GM12892 (cell line): ENCODE measurements around the gene SARS1.

Source experiments
- DNase-seq: peaks from one replicate; pipeline ENCODE4 v3.0.0; 2011; ENCODE audit not compliant: insufficient read length
- FAIRE-seq: peaks from 2 replicates; lab custom pipeline; 2011; peaks lifted over from hg19 to GRCh38; lab: Jason Lieb, UNC
- POLR2A ChIP-seq: IDR thresholded peaks from 2 replicates; pipeline ENCODE4 v1.6.1; 2011; ENCODE audit warnings: low read depth, low read length, control low read depth
- POLR2AphosphoS5 ChIP-seq: IDR thresholded peaks from 2 replicates; pipeline ENCODE4 v1.6.1; 2011; ENCODE audit warnings: low read depth, low read length, control low read depth
- TAF1 ChIP-seq: IDR thresholded peaks from 2 replicates; pipeline ENCODE4 v1.6.1; 2011; ENCODE audit warnings: low read depth, mild to moderate bottlenecking, control low read depth, low read length, borderline replicate concordance

The SARS1 gene

DNA sequence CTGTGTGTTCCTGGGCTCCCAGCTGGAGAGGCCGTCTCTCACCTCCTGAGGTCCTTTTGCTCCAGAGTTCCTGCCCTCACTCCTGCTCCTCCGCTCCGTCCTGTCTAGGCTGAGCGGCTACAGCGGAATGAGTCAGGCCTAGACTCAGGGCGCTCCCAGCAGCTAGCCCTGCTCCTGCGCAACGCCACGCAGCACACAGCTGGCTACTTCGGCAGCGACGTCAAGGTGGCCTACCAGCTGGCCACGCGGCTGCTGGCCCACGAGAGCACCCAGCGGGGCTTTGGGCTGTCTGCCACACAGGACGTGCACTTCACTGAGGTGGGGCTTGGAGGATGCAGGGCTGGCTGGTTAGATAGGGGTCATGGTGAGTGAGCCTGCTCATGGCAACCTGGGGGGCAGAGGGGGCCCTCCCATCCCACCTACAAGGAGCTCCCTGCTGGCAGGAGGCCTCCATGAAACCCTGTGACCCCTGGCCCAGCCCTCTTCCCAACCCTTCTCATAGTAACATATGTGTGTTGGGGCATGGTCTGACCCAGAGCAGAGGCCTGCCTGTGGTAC lies 54.1 kb downstream of the SARS1 start:
- no peak for TF ChIP-seq POLR2AphosphoS5
- TF ChIP-seq POLR2A: no peak
- DNase-seq: no peak
- FAIRE-seq: no peak

DNA sequence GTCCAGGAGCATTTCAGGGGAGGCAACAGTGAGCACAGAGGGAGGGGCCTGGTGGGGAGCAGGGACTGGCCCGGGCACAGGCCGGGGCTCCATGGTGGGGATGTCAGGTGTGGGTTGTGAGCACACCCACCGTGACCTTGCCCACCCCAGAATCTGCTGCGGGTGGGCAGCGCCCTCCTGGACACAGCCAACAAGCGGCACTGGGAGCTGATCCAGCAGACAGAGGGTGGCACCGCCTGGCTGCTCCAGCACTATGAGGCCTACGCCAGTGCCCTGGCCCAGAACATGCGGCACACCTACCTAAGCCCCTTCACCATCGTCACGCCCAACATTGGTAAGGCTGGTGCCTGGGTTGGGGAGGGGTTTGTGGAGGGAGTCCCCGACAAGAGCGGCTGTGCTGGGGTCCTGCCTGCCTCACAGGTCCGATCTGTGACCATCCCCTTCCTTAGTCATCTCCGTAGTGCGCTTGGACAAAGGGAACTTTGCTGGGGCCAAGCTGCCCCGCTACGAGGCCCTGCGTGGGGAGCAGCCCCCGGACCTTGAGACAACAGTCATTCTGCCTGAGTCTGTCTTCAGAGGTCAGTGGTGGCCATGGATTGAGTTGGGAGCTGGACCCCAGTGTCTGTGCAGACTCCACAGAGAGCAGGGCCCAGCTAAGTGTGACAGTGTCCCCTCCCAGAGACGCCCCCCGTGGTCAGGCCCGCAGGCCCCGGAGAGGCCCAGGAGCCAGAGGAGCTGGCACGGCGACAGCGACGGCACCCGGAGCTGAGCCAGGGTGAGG lies 54.9 kb downstream of the SARS1 start:
- TF ChIP-seq POLR2AphosphoS5 (no peak), POLR2A (no peak), TAF1 (no peak)
- no peak for FAIRE-seq
- DNase-seq: no peak

DNA sequence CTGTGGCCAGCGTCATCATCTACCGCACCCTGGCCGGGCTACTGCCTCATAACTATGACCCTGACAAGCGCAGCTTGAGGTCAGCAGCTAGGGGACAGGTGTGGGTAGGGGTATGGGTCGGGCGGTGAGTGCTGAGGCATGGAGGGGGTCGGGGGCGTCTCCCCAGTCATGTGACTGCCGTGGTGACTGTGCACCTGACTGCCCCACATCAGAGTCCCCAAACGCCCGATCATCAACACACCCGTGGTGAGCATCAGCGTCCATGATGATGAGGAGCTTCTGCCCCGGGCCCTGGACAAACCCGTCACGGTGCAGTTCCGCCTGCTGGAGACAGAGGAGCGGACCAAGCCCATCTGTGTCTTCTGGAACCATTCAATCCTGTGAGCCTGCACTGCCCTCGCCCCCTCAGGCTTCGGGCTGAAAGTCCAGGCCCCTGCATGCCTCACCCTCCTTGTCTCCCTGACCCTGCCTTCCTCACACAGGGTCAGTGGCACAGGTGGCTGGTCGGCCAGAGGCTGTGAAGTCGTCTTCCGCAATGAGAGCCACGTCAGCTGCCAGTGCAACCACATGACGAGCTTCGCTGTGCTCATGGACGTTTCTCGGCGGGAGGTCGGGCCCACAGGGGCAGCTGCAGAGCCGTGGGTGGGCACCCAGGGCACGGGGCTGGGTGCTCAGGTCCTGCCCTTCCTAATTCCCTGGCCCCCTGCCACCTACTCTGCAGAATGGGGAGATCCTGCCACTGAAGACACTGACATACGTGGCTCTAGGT lies 55.7 kb downstream of the SARS1 start:
- DNase-seq (no peak), FAIRE-seq (no peak)
- TF ChIP-seq POLR2AphosphoS5 (no peak), TAF1 (no peak), POLR2A (no peak)

DNA sequence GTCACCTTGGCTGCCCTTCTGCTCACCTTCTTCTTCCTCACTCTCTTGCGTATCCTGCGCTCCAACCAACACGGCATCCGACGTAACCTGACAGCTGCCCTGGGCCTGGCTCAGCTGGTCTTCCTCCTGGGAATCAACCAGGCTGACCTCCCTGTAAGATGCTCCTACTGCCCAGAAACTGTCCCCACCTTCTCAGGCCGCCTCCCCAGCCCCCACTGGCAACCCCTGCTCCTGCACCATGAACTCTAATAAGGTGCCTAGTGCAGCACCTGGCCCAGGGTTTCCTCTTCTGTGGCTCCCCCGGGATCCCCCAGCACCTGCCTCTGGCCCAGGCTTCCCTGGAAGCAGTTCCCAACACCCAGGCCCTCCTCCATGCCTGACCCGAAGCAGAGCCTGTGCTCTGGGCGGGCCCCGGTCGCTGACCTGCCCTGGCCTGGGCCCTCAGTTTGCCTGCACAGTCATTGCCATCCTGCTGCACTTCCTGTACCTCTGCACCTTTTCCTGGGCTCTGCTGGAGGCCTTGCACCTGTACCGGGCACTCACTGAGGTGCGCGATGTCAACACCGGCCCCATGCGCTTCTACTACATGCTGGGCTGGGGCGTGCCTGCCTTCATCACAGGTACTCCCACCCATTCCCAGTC lies 56.4 kb downstream of the SARS1 start:
- FAIRE-seq (no peak), DNase-seq (no peak)
- TF ChIP-seq POLR2A (no peak), TAF1 (no peak), POLR2AphosphoS5 (no peak)

DNA sequence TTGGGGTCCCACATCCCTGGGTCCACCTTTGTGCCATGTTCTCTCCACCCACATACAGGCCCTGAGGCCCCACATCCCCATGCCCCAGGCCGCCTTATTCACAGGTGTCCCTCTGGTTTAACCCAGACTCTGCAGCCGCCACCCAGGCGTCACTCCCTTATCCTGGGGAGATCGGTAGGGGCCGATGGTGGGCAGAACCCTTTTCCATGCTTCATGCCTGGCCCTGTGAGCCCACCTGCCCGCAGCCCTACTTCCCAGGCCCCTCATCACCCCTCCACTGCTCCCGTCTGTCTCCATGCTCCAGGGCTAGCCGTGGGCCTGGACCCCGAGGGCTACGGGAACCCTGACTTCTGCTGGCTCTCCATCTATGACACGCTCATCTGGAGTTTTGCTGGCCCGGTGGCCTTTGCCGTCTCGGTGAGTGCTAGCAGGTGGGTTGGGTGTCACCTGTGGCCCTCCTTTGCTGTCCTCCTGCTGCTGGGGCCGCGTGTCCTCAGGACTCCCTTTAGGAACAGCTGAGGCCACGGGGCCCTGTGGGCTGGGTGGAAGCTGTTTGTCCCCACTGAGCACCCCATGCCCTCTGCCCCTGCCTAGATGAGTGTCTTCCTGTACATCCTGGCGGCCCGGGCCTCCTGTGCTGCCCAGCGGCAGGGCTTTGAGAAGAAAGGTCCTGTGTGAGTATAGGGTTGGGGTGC lies 57.1 kb downstream of the SARS1 start:
- DNase-seq: no peak
- no peak for TF ChIP-seq POLR2AphosphoS5
- TF ChIP-seq POLR2A: no peak
- no peak for FAIRE-seq

DNA sequence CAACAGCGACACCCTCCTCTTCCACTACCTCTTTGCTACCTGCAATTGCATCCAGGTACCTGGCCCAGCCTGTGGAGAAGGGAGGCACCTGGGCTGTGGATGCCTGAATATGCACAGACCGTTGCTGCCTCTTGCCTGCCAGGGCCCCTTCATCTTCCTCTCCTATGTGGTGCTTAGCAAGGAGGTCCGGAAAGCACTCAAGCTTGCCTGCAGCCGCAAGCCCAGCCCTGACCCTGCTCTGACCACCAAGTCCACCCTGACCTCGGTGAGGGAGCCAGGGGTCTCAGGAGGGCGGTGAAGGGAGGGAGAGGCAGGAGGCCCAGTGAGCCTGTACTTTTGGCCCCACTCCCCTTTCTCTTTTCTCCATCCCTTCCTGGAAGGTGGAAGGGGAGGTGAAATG lies 57.7 kb downstream of the SARS1 start:
- DNase-seq (no peak), FAIRE-seq (no peak)
- TF ChIP-seq POLR2AphosphoS5 (no peak), TAF1 (no peak), POLR2A (no peak)

DNA sequence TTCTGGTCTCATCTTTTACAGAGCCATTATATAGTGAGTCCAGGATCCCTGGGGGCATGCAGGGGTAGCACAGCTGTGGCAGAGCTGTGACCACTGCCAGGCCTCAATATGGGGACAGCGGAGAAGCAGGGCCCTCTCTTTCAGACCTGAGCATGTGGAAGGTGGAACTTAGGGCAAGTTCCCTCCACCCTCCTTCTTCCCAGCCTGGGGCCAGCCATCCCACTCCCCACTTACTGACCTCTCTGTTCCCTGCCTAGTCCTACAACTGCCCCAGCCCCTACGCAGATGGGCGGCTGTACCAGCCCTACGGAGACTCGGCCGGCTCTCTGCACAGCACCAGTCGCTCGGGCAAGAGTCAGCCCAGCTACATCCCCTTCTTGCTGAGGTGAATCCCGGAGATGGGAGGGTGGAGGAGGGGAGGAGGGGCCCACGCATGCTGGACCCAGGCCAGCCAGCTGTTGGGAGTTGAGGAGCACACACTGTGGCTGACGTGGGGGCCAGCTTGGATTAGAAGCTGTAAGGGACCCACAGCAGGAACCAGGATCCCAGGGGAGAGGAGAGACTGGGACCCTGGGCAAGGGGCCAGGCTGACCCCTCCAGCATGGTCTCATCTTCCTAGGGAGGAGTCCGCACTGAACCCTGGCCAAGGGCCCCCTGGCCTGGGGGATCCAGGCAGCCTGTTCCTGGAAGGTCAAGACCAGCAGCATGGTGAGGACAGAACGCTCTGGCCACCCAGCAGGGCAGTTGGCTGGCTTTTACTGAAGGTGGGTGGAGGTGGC lies 58.5 kb downstream of the SARS1 start:
- TF ChIP-seq POLR2AphosphoS5 (no peak), TAF1 (no peak), POLR2A (no peak)
- no peak for FAIRE-seq
- no peak for DNase-seq

DNA sequence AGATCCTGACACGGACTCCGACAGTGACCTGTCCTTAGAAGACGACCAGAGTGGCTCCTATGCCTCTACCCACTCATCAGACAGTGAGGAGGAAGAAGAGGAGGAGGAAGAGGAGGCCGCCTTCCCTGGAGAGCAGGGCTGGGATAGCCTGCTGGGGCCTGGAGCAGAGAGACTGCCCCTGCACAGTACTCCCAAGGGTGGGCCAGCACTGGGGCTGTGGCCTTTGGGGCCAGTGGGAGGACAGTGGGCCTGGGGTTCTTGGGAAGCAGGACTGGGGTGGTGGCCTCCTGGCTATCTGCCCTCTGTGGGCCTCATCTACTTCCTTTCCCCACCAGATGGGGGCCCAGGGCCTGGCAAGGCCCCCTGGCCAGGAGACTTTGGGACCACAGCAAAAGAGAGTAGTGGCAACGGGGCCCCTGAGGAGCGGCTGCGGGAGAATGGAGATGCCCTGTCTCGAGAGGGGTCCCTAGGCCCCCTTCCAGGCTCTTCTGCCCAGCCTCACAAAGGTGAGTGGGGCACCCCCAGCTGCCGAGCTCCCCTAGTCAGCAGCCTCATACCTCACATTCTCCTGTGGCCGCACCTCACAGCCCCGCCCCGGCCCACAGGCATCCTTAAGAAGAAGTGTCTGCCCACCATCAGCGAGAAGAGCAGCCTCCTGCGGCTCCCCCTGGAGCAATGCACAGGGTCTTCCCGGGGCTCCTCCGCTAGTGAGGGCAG lies 59.3 kb downstream of the SARS1 start:
- FAIRE-seq: no peak
- DNase-seq: no peak
- TF ChIP-seq POLR2AphosphoS5 (no peak), TAF1 (no peak), POLR2A (no peak)

DNA sequence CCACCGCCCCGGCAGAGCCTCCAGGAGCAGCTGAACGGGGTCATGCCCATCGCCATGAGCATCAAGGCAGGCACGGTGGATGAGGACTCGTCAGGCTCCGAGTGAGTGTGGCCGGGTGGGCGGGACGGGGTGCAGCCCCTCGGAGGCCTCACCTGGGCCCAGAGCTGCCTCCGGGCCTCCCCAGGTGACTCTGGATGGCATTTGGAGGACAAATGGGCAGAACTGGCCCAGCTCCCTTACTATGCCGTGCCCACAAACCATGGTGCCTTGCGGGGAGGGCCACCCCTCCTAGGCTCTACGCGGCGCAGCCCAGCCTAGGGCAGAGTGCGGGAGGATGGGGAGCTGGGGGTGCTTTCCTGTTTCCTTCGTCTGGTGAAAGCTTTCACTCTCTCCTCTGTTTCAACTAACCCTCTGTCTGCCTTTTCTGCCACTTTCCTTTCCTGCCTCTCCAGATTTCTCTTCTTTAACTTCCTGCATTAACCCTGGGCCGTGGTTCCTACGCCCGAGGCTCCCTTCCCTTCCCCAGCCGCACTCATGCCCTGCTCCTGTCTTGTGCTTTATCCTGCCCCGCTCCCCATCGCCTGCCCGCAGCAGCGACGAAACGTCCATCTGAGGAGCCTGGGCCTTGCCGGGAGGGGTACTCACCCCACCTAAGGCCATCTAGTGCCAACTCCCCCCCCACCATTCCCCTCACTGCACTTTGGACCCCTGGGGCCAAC lies 60.0 kb downstream of the SARS1 start:
- DNase-seq (no peak), FAIRE-seq (no peak)
- no peak for TF ChIP-seq POLR2A
- TF ChIP-seq POLR2AphosphoS5: no peak
- TF ChIP-seq TAF1: no peak

DNA sequence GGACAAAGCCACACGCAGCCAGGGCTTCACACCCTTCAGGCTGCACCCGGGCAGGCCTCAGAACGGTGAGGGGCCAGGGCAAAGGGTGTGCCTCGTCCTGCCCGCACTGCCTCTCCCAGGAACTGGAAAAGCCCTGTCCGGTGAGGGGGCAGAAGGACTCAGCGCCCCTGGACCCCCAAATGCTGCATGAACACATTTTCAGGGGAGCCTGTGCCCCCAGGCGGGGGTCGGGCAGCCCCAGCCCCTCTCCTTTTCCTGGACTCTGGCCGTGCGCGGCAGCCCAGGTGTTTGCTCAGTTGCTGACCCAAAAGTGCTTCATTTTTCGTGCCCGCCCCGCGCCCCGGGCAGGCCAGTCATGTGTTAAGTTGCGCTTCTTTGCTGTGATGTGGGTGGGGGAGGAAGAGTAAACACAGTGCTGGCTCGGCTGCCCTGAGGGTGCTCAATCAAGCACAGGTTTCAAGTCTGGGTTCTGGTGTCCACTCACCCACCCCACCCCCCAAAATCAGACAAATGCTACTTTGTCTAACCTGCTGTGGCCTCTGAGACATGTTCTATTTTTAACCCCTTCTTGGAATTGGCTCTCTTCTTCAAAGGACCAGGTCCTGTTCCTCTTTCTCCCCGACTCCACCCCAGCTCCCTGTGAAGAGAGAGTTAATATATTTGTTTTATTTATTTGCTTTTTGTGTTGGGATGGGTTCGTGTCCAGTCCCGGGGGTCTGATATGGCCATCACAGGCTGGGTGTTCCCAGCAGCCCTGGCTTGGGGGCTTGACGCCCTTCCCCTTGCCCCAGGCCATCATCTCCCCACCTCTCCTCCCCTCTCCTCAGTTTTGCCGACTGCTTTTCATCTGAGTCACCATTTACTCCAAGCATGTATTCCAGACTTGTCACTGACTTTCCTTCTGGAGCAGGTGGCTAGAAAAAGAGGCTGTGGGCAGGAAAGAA lies 61.1 kb downstream of the SARS1 start:
- DNase-seq: no peak

More for the DNA sequence above, 61.1 kb downstream of the SARS1 start:
- no peak for TF ChIP-seq POLR2AphosphoS5
- TF ChIP-seq TAF1: no peak
- TF ChIP-seq POLR2A: no peak
- no peak for FAIRE-seq
